Nephron progenitor cell (in vitro differentiated cells): ENCODE results near the gene ITGA6.
"Not testable (repeated sequence)": the region's sequence is repeated elsewhere in the genome, so short reads cannot be mapped to it uniquely, and the experiment has no call there.

Source experiments
- DNase-seq: peaks from one replicate; pipeline ENCODE4 v3.0.0; 2021
- H3K27ac Mint-ChIP-seq: 2 replicates; pipeline ENCODE4 v1.8.0; 2021; ENCODE audit warnings: mild to moderate bottlenecking, moderate library complexity, mixed read lengths
- H3K27me3 Mint-ChIP-seq: 2 replicates; pipeline ENCODE4 v1.8.0; 2021; ENCODE audit warnings: mild to moderate bottlenecking, low read depth, mixed read lengths; ENCODE audit not compliant: poor library complexity
- H3K36me3 Mint-ChIP-seq: 2 replicates; pipeline ENCODE4 v1.8.0; 2021; ENCODE audit warnings: low read depth, mixed read lengths
- H3K4me1 Mint-ChIP-seq: 2 replicates; pipeline ENCODE4 v1.8.0; 2021; ENCODE audit warnings: mixed read lengths
- H3K4me3 Mint-ChIP-seq: 2 replicates; pipeline ENCODE4 v1.8.0; 2021; ENCODE audit warnings: mild to moderate bottlenecking, moderate library complexity, mixed read lengths
- H3K9me3 Mint-ChIP-seq: 2 replicates; pipeline ENCODE4 v1.8.0; 2021; ENCODE audit warnings: mild to moderate bottlenecking, moderate library complexity, mixed read lengths
- TF ChIP-seq, protein P1 (sequence below): fragments of 200-600 bp; sonication (generic); IDR thresholded peaks from 2 replicates; pipeline ENCODE4 v1.5.0; 2021; ENCODE audit warnings: antibody characterized with exemption

The ITGA6 gene

GRCh38 chr2:172513524-172513900 is 86.1 kb downstream of the ITGA6 start:
- H3K27ac Mint-ChIP-seq, result no peak overlapping the region

GRCh38 chr2:172513935-172514586 is 86.7 kb downstream of the ITGA6 start:
- TF ChIP-seq, protein P1, sequence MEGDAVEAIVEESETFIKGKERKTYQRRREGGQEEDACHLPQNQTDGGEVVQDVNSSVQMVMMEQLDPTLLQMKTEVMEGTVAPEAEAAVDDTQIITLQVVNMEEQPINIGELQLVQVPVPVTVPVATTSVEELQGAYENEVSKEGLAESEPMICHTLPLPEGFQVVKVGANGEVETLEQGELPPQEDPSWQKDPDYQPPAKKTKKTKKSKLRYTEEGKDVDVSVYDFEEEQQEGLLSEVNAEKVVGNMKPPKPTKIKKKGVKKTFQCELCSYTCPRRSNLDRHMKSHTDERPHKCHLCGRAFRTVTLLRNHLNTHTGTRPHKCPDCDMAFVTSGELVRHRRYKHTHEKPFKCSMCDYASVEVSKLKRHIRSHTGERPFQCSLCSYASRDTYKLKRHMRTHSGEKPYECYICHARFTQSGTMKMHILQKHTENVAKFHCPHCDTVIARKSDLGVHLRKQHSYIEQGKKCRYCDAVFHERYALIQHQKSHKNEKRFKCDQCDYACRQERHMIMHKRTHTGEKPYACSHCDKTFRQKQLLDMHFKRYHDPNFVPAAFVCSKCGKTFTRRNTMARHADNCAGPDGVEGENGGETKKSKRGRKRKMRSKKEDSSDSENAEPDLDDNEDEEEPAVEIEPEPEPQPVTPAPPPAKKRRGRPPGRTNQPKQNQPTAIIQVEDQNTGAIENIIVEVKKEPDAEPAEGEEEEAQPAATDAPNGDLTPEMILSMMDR, result no peak
- H3K4me3 Mint-ChIP-seq, result no peak overlapping the region
- no peak overlapping the region for H3K27ac Mint-ChIP-seq
- peaks cover 83% of the 10 kb centered on the region for H3K9me3 Mint-ChIP-seq
- no peak for DNase-seq
- no peaks in the 10 kb centered on the region for H3K4me1 Mint-ChIP-seq
- H3K27me3 Mint-ChIP-seq, result no peaks in the 10 kb centered on the region
- peaks cover 59% of the 10 kb centered on the region for H3K36me3 Mint-ChIP-seq

More at GRCh38 chr2:172513524-172513900, 86.1 kb downstream of the ITGA6 start:
- TF ChIP-seq, protein P1, result no peak
- H3K9me3 Mint-ChIP-seq, result peaks cover 78% of the 10 kb centered on the region
- DNase-seq, result no peak
- H3K27me3 Mint-ChIP-seq, result no peaks in the 10 kb centered on the region
- H3K4me3 Mint-ChIP-seq, result no peak overlapping the region
- no peaks in the 10 kb centered on the region for H3K4me1 Mint-ChIP-seq
- H3K36me3 Mint-ChIP-seq, result peaks cover 57% of the 10 kb centered on the region

- Mint-ChIP-seq H3K4me3 (no peak overlapping the region), H3K36me3 (peaks cover 61% of the 10 kb centered on the region), H3K4me1 (no peaks in the 10 kb centered on the region), H3K27me3 (no peaks in the 10 kb centered on the region), H3K9me3 (peaks cover 93% of the 10 kb centered on the region), H3K27ac (no peak overlapping the region)
- TF ChIP-seq, protein P1, result no peak
- no peak for DNase-seq
These were observed 88.9 kb downstream of the ITGA6 start for GRCh38 chr2:172516299-172516698.

DNA sequence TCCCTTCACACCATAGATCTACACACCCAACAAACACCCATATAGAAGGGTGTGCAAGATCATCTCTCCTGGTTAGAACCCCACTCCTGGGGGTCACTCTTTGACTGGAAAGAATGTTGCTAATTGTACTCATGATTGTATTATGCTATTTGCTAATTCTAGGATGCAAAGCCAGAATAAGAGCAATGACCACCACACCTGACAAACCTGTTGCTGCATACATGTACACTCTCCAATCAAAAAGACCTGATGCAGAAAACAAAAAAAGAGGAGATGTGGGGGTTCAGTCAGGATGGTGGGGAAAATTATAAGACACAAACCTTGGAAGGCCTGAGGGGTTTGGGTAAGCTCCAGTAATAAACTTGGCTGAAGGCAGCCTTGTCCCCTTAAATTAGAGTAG is 91.6 kb downstream of the ITGA6 start:
- Mint-ChIP-seq H3K4me3 (no peak overlapping the region), H3K9me3 (peaks cover 67% of the 10 kb centered on the region), H3K36me3 (peaks cover 48% of the 10 kb centered on the region), H3K27ac (no peak overlapping the region), H3K27me3 (no peaks in the 10 kb centered on the region), H3K4me1 (no peaks in the 10 kb centered on the region)
- TF ChIP-seq, protein P1, result no peak
- no peak for DNase-seq

DNA sequence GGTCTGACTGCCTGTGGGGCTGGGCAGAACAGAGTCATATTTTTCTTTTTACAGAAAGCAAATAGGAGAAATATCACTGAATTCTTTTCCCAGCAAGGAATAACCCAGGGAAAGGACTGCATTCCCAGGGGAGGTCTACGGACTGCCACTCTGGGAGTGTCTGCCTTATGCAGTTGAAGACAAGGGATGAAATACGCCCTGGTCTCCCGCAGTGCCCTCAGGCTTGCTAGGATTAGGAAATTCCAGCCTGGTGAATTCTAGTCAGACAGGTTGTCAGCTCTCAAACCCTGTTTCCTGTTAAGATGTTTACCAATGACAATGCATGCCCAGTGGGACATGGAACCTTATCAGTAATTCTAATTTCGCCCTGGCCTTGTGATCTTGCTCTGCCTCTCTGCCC is 98.2 kb downstream of the ITGA6 start:
- no peak overlapping the region for H3K27ac Mint-ChIP-seq
- peaks cover 68% of the 10 kb centered on the region for H3K36me3 Mint-ChIP-seq
- no peak overlapping the region for H3K4me3 Mint-ChIP-seq
- TF ChIP-seq, protein P1, result no peak
- DNase-seq, result peak; percentile 2
- no peaks in the 10 kb centered on the region for H3K4me1 Mint-ChIP-seq
- H3K27me3 Mint-ChIP-seq, result no peaks in the 10 kb centered on the region
- peaks cover 73% of the 10 kb centered on the region for H3K9me3 Mint-ChIP-seq

- no peak for DNase-seq
- no peak overlapping the region for H3K27ac Mint-ChIP-seq
- TF ChIP-seq, protein P1, result no peak
- peaks cover 66% of the 10 kb centered on the region for H3K36me3 Mint-ChIP-seq
- no peak overlapping the region for H3K4me3 Mint-ChIP-seq
- peaks cover 76% of the 10 kb centered on the region for H3K9me3 Mint-ChIP-seq
- no peaks in the 10 kb centered on the region for H3K4me1 Mint-ChIP-seq
- H3K27me3 Mint-ChIP-seq, result peaks cover 3% of the 10 kb centered on the region
These were observed 103.9 kb downstream of the ITGA6 start for GRCh38 chr2:172531309-172531708.

- not testable (repeated sequence) for H3K27me3 Mint-ChIP-seq, H3K27ac Mint-ChIP-seq, H3K4me1 Mint-ChIP-seq, H3K4me3 Mint-ChIP-seq, DNase-seq
- peaks cover 67% of the 10 kb centered on the region for H3K36me3 Mint-ChIP-seq
- peaks cover 76% of the 10 kb centered on the region for H3K9me3 Mint-ChIP-seq
These were observed 105.1 kb downstream of the ITGA6 start for GRCh38 chr2:172532461-172532860.
